Heart right ventricle (tissue), 16 donors: ENCODE data around the gene SPRTN. TPM values are rescaled to one million over a fixed set of nuclear protein-coding genes. Genes with fewer than 3 reads are reported as not detected.

ENCODE experiments used
- ATAC-seq, 8 donors: fragments of 200-7000 bp; cut with Tn5 transposase; one replicate each; pipeline ENCODE4 v1.9.1; 2020; ENCODE audit warnings: mild to moderate bottlenecking in 8 of 8, moderate library complexity in 8 of 8, moderate number of reproducible peaks in 1 of 8
- DNase-seq, 2 donors: peaks; one replicate each; pipeline ENCODE4 v3.0.0-alpha.2; 2020
- H3K27ac ChIP-seq, 10 donors: fragments of 200-600 bp; sonication (generic) in 2 of 10; one replicate each; pipeline versions ENCODE4 v1.5.0 to v1.8.0; 2020 to 2022; ENCODE audit warnings: mild to moderate bottlenecking in 3 of 10
- H3K27me3 ChIP-seq, 7 donors: fragments of 200-600 bp; one replicate each; pipeline ENCODE4 v1.8.0; 2021 to 2022; ENCODE audit warnings: mild to moderate bottlenecking in 2 of 7
- H3K36me3 ChIP-seq, 9 donors: fragments of 200-600 bp; sonication (generic) in 1 of 9; one replicate each; pipeline versions ENCODE4 v1.5.0 to v1.8.0; 2020 to 2022; ENCODE audit warnings: mild to moderate bottlenecking in 2 of 9
- H3K4me1 ChIP-seq, 9 donors: fragments of 200-600 bp; sonication (generic) in 1 of 9; one replicate each; pipeline versions ENCODE4 v1.5.0 to v1.8.0; 2020 to 2022; ENCODE audit warnings: mild to moderate bottlenecking in 4 of 9
- H3K4me3 ChIP-seq, 10 donors: fragments of 200-600 bp; sonication (generic) in 2 of 10; one replicate each; pipeline versions ENCODE4 v1.5.0 to v1.8.0; 2020 to 2022; ENCODE audit warnings: mild to moderate bottlenecking in 7 of 10, moderate library complexity in 2 of 10
- H3K9me3 ChIP-seq, 11 donors: fragments of 200-600 bp in 10 of 11; sonication (generic) in 2 of 11; one replicate each; pipeline versions ENCODE4 v1.5.0 to v1.8.0; 2013 to 2022; ENCODE audit warnings: mild to moderate bottlenecking in 2 of 11, control low read depth in 1 of 11, moderate library complexity in 1 of 11
- CTCF ChIP-seq, 9 donors: fragments of 200-600 bp; sonication (generic) in 2 of 9; IDR thresholded peaks; one replicate each; pipeline versions ENCODE4 v1.5.0 to v1.8.0; 2021 to 2022; ENCODE audit warnings: antibody characterized with exemption in 9 of 9, mild to moderate bottlenecking in 5 of 9, moderate library complexity in 1 of 9
- WGBS, 2 donors: extraction: QIAGEN DNeasy Blood & Tissue Kit; methylation state at CpG; one replicate each; pipeline ENCODE4 v1.1.7; 2013; ENCODE audit warnings: inconsistent platforms in 1 of 2; 5-methylcytosine and 5-hydroxymethylcytosine counted together
- intact Hi-C, 10 donors: fragments of 100-400 bp; cut with DNase I; formaldehyde crosslinking; loops; one replicate each; pipeline versions ENCODE4 v1.11.1 to v1.14.2; 2022
- polyA plus RNA-seq, 2 donors: library from polyadenylated mRNA; stranded (reverse); fragments of 200-250 nt; gene quantifications; one replicate each; pipeline ENCODE4 v1.2.3, GENCODE V29; 2013
- total RNA-seq, 10 donors: library from RNA; stranded (reverse); fragmentation: NEBNext Ultra II Directional in 3 of 10; extraction: Animal tissue kit (Norgen Biotek cat#: 25700) in 3 of 10; gene quantifications; one replicate each; pipeline versions ENCODE4 v1.2.1 to v1.2.4, GENCODE V29; 2021 to 2023
- donor health status: Arrhythmogenic right ventricular cardiomyopathy.
- donor health status: ischemic (EF 13 %, LVEDD 7.1; RV severe dilation, severe dysfunction).
- donor health status: healthy with polysubstance abuse.
- donor health status: DM: no; HTN: yes; CAD: no.
- donor health status: DM: no; HTN: no; CAD: no.
- donor health status: ischemic (EF 25% LVEDD 6.9; RV normal size, moderate dysfunction).
- donor health status: ischemic (EF 25% LVEDD 5.7; RV mildly dilated, moderate dysfunction).
- donor health status: healthy.
- donor health status: DM: yes; HTN: yes; CAD: no.
- donor health status: Ischemic cardiomyopathy.
- donor health status: ischemic (EF 35%, LVEDD 5.7; RV mildly dilated, moderate dysfunction).
- donor health status: nonischemic (EF 11% LVEDD 7.7; RV severe dilation, severe dysfunction).
- donor health status: DM: yes; HTN: yes; CAD: no.
- donor health status: PGD.
- donor health status: ischemic (EF 29% LVEDD 5.4; RV normal size, mild dysfunction).
- donor health status: nonischemic (EF 23%, LVEDD 6.1; RV moderate dilation, normal function).

Gene SPRTN
- total and polyA plus RNA-seq, 12 donors: 4.1 to 11.0 (median 7.2) TPM

- WGBS, 2 donors: 60% methylated on average over 5 of the region's 5 CpGs
- peak overlapping the region in 1 of 10 donors; percentile 22 for H3K27ac ChIP-seq
- H3K9me3 ChIP-seq: no peaks in the 10 kb centered on the region
- H3K36me3 ChIP-seq: no peaks in the 10 kb centered on the region
- peak in 1 of 8 donors; percentile 41 for ATAC-seq
- TF ChIP-seq CTCF (IDR thresholded peaks at IDR 0.05): no peak
- DNase-seq: no peak
- H3K4me3 ChIP-seq: no peak overlapping the region
- intact Hi-C loops: loop anchor here in 1 of 10 donors (5.0 kb wide), 1 partner anchor 34 kb away; no protein-coding TSS in a partner anchor
- H3K4me1 ChIP-seq: peaks cover 5 to 90% (median 73%) of the 10 kb centered on the region in 9 donors
- H3K27me3 ChIP-seq: no peaks in the 10 kb centered on the region
Measured at GRCh38 chr1:231383159-231383860, 45.2 kb downstream of the SPRTN start.

- intact Hi-C loops: loop anchor here in 1 of 10 donors (5.0 kb wide), 1 partner anchor 32 kb away; no protein-coding TSS in a partner anchor
- DNase-seq (no peak), ATAC-seq (peak in 1 of 8 donors; percentile 27)
- Histone ChIP-seq H3K27me3 (no peaks in the 10 kb centered on the region), H3K4me3 (no peak overlapping the region), H3K9me3 (no peaks in the 10 kb centered on the region), H3K4me1 (peaks cover 5 to 90% (median 65%) of the 10 kb centered on the region in 9 donors), H3K27ac (peak overlapping the region in 1 of 10 donors; percentile 22), H3K36me3 (peaks cover 0 to 7% (median 0%) of the 10 kb centered on the region in 9 donors)
- 73 to 83% methylated on average over 6 of the region's 6 CpGs for WGBS, 2 donors
- TF ChIP-seq CTCF (IDR thresholded peaks at IDR 0.05): no peak
Measured at GRCh38 chr1:231384696-231385415, 46.8 kb downstream of the SPRTN start.

GRCh38 chr1:231385416-231385748 is 47.3 kb downstream of the SPRTN start:
- H3K4me3 ChIP-seq: no peak overlapping the region
- H3K4me1 ChIP-seq: peaks cover 5 to 94% (median 69%) of the 10 kb centered on the region in 9 donors
- DNase-seq (no peak), ATAC-seq (peak in 1 of 8 donors; percentile 5)
- no peak for TF ChIP-seq CTCF (IDR thresholded peaks at IDR 0.05)
- intact Hi-C loops: no loop called here
- H3K36me3 ChIP-seq: peaks cover 0 to 7% (median 0%) of the 10 kb centered on the region in 9 donors
- 71 to 80% methylated on average over 2 of the region's 2 CpGs for WGBS, 2 donors
- H3K27ac ChIP-seq: peak overlapping the region in 1 of 10 donors; percentile 22
- no peaks in the 10 kb centered on the region for H3K27me3 ChIP-seq
- no peaks in the 10 kb centered on the region for H3K9me3 ChIP-seq

- intact Hi-C loops: no loop called here
- Histone ChIP-seq H3K4me1 (peaks cover 5 to 91% (median 66%) of the 10 kb centered on the region in 9 donors), H3K27ac (no peak overlapping the region)
Measured at GRCh38 chr1:231386466-231386865, 48.4 kb downstream of the SPRTN start.

More at GRCh38 chr1:231386466-231386865, 48.4 kb downstream of the SPRTN start:
- H3K4me3 ChIP-seq: no peak overlapping the region
- peaks cover 0 to 7% (median 0%) of the 10 kb centered on the region in 9 donors for H3K36me3 ChIP-seq
- H3K27me3 ChIP-seq: no peaks in the 10 kb centered on the region
- no peak for ATAC-seq
- no peaks in the 10 kb centered on the region for H3K9me3 ChIP-seq
- DNase-seq: no peak
- TF ChIP-seq CTCF (IDR thresholded peaks at IDR 0.05): no peak
